Measurements from ENCODE around the gene CD226. TPM values are rescaled to one million over a fixed set of nuclear protein-coding genes. Genes with fewer than 3 reads are reported as not detected.
"Not testable (repeated sequence)": the region's sequence is repeated elsewhere in the genome, so short reads cannot be mapped to it uniquely, and the experiment has no call there.

The CD226 gene
- polyA plus RNA-seq, 6 donors from 2014 or later = 0.11 to 1.1 (median 0.75) TPM

DNA sequence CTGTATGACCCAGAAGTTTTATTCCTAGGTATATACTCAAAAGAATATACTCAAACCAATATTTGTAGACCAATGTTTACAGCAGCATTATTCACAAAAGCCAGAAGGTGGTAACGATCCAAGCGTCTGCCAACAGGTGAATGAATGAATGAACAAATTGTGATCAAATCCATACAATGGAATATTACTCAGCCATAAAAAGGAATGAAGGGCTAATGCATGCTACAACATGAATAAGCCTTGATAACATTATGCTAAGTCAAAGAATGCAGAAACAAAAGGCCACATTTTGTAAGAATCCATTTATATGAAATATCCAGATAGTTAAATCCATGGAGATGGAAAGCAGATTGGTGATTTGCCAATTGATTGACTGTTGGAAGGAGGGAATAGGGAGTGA lies 5.5 kb upstream of the CD226 start:
- no peaks in the 10 kb centered on the region for H3K4me1 Mint-ChIP-seq
- ATAC-seq (ENCODE audit: low read depth in 2 of 2) (no peak), DNase-seq (no peak)
- H3K36me3 Mint-ChIP-seq = no peaks in the 10 kb centered on the region
- no peaks in the 10 kb centered on the region for H3K27me3 Mint-ChIP-seq
- H3K4me3 Mint-ChIP-seq = no peak overlapping the region
- no peak overlapping the region for H3K27ac Mint-ChIP-seq
- H3K9me3 Mint-ChIP-seq = peaks cover 0 to 4% (median 0%) of the 10 kb centered on the region in 7 donors

DNA sequence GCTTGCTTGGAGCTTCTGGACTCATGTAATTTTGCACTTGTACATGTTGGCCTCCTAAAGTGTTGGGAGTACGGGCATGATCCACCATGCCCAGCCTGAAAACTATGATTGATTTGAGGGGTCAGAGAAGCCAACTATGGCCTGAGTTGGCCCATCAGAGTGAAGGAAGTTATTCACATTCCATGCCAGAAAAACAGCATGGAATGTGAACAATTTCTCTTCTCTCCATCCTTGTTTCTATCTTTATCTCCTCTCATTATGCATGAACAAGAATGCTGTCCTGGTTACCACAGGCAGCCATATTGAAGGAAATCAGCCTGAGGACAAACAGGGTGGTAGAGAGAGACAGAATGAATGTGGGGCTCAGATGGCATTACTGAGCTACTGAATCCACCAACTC lies 3.5 kb upstream of the CD226 start:
- ATAC-seq (ENCODE audit: low read depth in 2 of 2) (no peak), DNase-seq (no peak)
- H3K36me3 Mint-ChIP-seq = no peaks in the 10 kb centered on the region
- no peak overlapping the region for H3K27ac Mint-ChIP-seq
- H3K9me3 Mint-ChIP-seq = peaks cover 0 to 4% (median 0%) of the 10 kb centered on the region in 7 donors
- no peak overlapping the region for H3K4me3 Mint-ChIP-seq
- no peaks in the 10 kb centered on the region for H3K27me3 Mint-ChIP-seq
- H3K4me1 Mint-ChIP-seq = no peaks in the 10 kb centered on the region

DNA sequence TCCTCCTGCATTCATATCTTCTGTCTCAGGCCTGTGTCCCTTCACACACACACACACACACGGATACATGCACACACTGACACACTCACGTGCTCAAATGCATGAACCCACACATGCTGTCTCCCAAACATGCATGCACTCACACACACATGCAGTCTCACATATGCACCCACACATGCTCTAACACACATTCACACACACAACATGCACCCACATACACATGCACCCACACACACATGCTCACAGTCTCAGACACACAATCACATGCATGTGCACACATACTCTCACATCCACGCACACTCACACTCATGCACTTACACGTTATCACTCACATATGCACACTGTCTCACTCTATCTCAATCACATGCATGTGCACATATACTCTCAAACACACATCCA lies 1.9 kb upstream of the CD226 start:
- no peak for ATAC-seq (ENCODE audit: low read depth in 2 of 2)

DNA sequence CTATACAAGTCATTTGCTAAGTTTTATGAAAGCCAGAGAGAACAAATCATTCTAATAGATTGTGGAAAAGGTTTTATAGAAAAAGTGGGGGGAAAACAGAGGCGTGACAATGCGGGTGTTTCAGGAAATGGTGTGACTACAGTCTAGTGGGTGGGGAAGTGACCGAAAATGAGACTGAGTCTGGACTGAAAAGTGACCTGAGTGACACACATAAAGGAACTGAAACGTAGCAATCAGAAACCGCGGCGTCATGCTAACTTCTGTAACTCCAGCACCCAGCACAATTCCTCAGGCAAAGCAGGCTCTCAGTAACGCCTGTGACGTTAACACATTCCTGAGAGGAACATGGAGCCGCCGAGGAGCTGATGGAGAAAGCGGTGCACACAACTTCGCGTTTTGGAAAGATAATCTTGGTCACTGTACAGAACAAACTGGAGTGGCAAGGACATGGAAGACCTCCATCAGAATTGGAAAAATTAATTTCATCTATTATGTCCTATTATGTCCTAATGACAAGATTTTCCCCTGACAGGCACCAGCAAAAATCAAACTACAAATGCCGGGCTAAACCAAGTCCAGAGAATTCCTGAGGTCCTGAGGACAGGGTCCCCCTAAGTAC lies 1.4 kb upstream of the CD226 start:
- no peak for DNase-seq
- peaks cover 0 to 4% (median 0%) of the 10 kb centered on the region in 7 donors for H3K9me3 Mint-ChIP-seq
- no peaks in the 10 kb centered on the region for H3K27me3 Mint-ChIP-seq
- peak; percentile 37 to 45 for ATAC-seq (ENCODE audit: low read depth in 2 of 2)
- no peak overlapping the region for H3K27ac Mint-ChIP-seq
- H3K4me3 Mint-ChIP-seq = no peak overlapping the region
- H3K36me3 Mint-ChIP-seq = no peaks in the 10 kb centered on the region
- H3K4me1 Mint-ChIP-seq = no peaks in the 10 kb centered on the region

More for the DNA sequence above, 1.9 kb upstream of the CD226 start:
- Mint-ChIP-seq H3K4me1 (no peaks in the 10 kb centered on the region), H3K27me3 (no peaks in the 10 kb centered on the region), H3K27ac (no peak overlapping the region), H3K9me3 (peaks cover 0 to 4% (median 0%) of the 10 kb centered on the region in 7 donors), H3K36me3 (no peaks in the 10 kb centered on the region), H3K4me3 (no peak overlapping the region)
- no peak for DNase-seq

DNA sequence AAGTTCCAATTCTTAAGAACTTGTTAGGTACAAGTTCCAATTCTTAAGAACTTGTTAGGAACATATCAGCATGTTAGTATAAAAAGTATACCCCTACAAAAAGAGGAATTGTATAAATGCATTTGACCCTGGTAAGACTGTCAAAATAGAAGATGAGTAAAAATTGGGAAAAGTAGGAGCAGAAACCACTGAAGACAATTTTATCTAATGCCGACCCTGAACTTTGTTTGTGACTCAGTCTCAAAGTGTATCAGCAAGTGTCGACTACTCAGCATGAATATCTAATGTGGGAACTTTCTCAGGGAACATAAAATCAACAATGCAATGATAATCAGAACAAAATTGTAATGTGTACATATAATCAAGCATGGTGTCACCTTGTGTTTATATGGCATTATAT lies 583 bp upstream of the CD226 start:
- DNase-seq (no peak), ATAC-seq (ENCODE audit: low read depth in 2 of 2) (no peak)
- H3K4me1 Mint-ChIP-seq = no peaks in the 10 kb centered on the region
- H3K9me3 Mint-ChIP-seq = peaks cover 0 to 4% (median 0%) of the 10 kb centered on the region in 7 donors
- H3K27me3 Mint-ChIP-seq = no peaks in the 10 kb centered on the region
- H3K4me3 Mint-ChIP-seq = no peak overlapping the region
- H3K36me3 Mint-ChIP-seq = no peaks in the 10 kb centered on the region
- peak overlapping the region in 1 of 6 donors; percentile 45 for H3K27ac Mint-ChIP-seq

DNA sequence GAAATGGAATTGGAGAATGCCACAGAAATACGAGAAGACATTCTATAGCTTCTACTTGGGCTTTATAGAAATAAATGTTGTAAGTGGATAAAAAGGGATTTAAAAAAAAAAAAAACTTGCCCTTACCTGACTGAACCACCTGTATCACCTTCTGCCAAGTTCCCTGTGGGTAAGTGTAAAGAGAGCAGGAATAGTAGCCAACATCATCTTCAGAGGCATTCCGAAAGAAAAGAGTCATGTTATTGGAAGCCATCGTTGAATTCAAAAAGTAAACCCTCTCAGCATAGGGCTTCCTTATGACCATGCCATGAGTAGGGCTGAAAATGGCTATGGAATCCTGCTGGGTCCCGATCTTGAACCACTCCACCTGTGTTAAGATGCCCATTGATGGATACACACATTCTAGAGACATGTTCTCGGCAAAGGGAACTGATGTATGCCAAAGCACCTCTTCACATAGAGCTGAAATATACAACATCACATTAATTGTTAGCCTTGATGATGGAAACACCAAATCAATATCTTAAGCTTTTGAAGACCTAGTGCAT lies 991 bp downstream of the CD226 start:
- H3K4me1 Mint-ChIP-seq = no peaks in the 10 kb centered on the region
- H3K27me3 Mint-ChIP-seq = no peaks in the 10 kb centered on the region
- H3K27ac Mint-ChIP-seq = peak overlapping the region in 1 of 6 donors; percentile 10
- peaks cover 0 to 8% of the 10 kb centered on the region in 2 donors for H3K36me3 Mint-ChIP-seq
- peaks cover 2 to 13% (median 5%) of the 10 kb centered on the region in 7 donors for H3K9me3 Mint-ChIP-seq
- no peak overlapping the region for H3K4me3 Mint-ChIP-seq
- DNase-seq (no peak), ATAC-seq (ENCODE audit: low read depth in 2 of 2) (no peak)

DNA sequence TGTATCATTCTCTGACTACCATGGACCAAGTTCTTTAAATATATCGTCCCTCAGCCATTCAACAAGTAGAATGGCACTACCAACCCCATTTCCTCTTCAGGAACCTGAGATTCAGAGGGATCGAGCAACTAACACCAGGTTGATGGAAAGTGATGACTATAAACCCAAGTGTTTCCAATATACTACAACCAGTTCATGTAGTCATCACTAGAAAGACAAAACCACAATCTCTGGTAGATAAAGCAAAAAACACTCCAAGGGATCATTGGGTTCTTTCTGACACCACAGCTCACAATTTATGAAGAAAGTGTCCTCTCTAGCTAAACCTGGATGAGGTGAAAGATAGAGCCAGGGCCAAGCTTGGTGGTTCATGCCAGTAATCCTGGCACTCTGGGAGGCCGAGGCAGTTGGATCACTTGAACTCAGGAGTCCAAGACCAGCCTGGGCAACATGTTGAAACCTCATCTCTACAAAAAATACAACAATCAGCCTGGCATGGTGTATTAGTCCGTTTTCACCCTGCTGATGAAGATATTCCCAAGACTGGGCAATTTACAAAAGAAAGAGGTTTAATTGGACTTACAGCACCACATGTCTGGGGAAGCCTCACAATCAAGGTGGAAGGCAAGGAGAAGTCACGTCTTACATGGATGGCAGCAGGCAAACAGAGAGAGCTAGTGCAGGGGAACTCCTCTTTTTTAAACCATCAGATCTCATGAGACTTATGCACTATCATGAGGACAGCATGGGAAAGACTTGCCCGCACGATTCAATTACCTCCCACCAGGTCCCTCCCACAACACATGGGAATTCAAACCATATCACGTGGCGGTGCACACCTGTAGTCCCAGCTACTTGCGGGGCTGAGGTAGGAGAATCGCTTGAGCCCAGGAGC lies 2.2 kb downstream of the CD226 start:
- no peak overlapping the region for H3K4me3 Mint-ChIP-seq
- no peak for DNase-seq
- H3K27ac Mint-ChIP-seq = peak overlapping the region in 1 of 6 donors; percentile 12
- ATAC-seq (ENCODE audit: low read depth in 2 of 2) = no peak
- H3K27me3 Mint-ChIP-seq = no peaks in the 10 kb centered on the region
- H3K36me3 Mint-ChIP-seq = peaks cover 0 to 9% of the 10 kb centered on the region in 2 donors
- peaks cover 4 to 18% (median 9%) of the 10 kb centered on the region in 7 donors for H3K9me3 Mint-ChIP-seq
- H3K4me1 Mint-ChIP-seq = no peaks in the 10 kb centered on the region

DNA sequence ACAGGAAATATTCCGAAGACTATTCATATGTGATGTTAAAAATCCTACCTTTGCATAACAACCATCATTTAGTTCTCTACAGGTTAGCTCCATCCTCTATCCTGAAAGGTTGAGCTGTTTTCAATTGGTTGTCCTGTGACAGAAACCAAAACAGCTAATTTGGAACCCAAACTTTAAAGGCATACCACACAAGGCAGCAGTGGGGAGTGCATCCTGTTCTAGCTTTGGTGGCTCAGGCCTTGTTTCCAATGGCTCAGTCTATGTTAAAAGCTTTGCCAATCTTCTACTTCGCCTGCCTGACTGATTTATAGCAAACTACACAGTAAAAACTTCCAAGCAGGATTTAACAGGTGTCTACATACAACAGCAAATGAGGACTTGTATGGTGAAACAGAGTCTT lies 3.2 kb downstream of the CD226 start:
- ATAC-seq (ENCODE audit: low read depth in 2 of 2) = no peak

DNA sequence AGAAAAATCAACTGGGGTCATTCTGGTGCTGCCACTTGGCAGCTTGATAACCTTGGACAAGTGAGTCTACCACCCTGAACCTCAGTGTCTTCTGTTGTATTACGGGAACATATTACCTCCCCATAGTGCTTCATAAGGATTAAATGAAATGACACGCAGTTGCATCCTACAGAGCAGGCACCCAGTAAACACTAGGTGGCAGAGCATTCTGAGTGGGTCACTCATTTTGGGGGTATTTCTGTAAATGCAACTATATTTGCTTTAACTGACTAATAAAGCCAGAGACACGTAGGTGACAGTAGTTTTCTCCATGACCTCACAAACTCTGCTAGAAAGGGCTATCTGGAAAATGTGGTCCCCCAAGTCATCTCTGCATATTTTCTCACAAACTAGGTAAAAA lies 4.7 kb downstream of the CD226 start:
- H3K4me1 Mint-ChIP-seq = peaks cover 0 to 6% (median 0%) of the 10 kb centered on the region in 3 donors

More for the DNA sequence above, 3.2 kb downstream of the CD226 start:
- peaks cover 0 to 6% (median 0%) of the 10 kb centered on the region in 3 donors for H3K4me1 Mint-ChIP-seq
- no peak overlapping the region for H3K4me3 Mint-ChIP-seq
- peaks cover 4 to 18% (median 9%) of the 10 kb centered on the region in 7 donors for H3K9me3 Mint-ChIP-seq
- H3K27me3 Mint-ChIP-seq = no peaks in the 10 kb centered on the region
- H3K36me3 Mint-ChIP-seq = peaks cover 0 to 17% of the 10 kb centered on the region in 2 donors
- no peak overlapping the region for H3K27ac Mint-ChIP-seq
- DNase-seq = no peak

DNA sequence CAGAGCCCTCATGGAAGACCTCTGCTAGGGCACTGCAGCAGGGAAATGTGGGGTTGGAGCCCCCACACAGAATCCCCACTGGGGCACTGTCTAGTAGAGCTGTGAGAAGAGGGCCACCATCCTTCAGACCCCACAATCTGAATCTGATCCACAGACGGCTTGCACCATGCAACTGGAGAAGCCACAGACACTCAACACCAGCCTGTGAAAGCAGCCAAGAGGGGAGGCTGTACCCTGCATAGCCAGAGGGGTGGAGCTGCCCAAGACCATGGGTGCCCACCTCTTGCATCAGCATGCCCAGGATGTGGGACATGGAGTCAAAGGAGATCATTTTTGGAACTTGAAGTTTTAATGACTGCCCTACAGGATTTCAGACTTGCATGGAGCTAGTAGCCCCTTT lies 6.5 kb downstream of the CD226 start:
- ATAC-seq (ENCODE audit: low read depth in 2 of 2) = no peak
- Mint-ChIP-seq H3K4me3 (no peak overlapping the region), H3K27me3 (no peaks in the 10 kb centered on the region), H3K9me3 (peaks cover 4 to 18% (median 9%) of the 10 kb centered on the region in 7 donors), H3K4me1 (peaks cover 0 to 6% (median 0%) of the 10 kb centered on the region in 3 donors), H3K36me3 (peaks cover 0 to 17% of the 10 kb centered on the region in 2 donors), H3K27ac (no peak overlapping the region)
- DNase-seq = no peak

More for the DNA sequence above, 4.7 kb downstream of the CD226 start:
- no peak overlapping the region for H3K4me3 Mint-ChIP-seq
- DNase-seq (no peak), ATAC-seq (ENCODE audit: low read depth in 2 of 2) (no peak)
- H3K36me3 Mint-ChIP-seq = peaks cover 0 to 17% of the 10 kb centered on the region in 2 donors
- peaks cover 4 to 18% (median 9%) of the 10 kb centered on the region in 7 donors for H3K9me3 Mint-ChIP-seq
- no peaks in the 10 kb centered on the region for H3K27me3 Mint-ChIP-seq
- H3K27ac Mint-ChIP-seq = no peak overlapping the region

DNA sequence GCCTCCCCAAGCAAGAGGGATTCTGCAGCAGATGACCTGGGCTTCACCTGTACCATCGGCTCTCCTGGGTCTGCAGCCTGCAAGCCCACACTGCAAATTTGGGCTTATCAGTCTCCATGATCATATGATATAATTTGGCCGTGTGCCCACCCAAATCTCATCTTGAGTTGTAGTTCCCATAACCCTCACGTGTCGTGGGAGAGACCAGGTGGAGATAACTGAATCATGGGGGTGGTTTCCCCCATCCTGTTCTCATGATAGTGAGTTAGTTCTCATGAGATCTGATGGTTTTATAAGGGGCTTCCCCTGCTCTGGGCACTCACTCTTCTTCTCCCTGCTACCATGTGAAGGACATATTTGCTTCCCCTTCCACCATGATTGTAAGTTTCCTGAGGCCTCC lies 7.9 kb downstream of the CD226 start:
- H3K36me3 Mint-ChIP-seq = peaks cover 0 to 17% of the 10 kb centered on the region in 2 donors
- not testable (repeated sequence) for H3K4me3 Mint-ChIP-seq; H3K27me3 Mint-ChIP-seq; H3K4me1 Mint-ChIP-seq; ATAC-seq (ENCODE audit: low read depth in 2 of 2); DNase-seq; H3K27ac Mint-ChIP-seq
- H3K9me3 Mint-ChIP-seq = peaks cover 4 to 18% (median 9%) of the 10 kb centered on the region in 7 donors

DNA sequence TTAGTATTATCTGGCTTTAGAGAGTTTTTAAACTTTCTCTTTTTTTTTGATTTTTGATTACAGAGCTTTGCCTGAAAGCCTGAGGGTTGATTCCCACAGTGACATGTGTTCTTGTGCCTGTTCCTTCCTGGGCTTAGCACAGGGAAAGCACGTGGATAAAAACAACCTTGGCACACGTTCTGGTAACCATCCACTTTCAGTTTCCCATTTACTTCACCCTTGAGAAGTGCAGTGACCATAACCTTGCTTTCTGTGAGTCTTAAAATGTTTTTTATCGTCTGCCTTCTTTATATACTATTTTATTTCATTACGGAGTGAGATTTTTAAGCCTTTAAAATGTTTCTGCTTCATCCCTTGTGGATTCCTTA lies 11.5 kb downstream of the CD226 start:
- no peak for DNase-seq

DNA sequence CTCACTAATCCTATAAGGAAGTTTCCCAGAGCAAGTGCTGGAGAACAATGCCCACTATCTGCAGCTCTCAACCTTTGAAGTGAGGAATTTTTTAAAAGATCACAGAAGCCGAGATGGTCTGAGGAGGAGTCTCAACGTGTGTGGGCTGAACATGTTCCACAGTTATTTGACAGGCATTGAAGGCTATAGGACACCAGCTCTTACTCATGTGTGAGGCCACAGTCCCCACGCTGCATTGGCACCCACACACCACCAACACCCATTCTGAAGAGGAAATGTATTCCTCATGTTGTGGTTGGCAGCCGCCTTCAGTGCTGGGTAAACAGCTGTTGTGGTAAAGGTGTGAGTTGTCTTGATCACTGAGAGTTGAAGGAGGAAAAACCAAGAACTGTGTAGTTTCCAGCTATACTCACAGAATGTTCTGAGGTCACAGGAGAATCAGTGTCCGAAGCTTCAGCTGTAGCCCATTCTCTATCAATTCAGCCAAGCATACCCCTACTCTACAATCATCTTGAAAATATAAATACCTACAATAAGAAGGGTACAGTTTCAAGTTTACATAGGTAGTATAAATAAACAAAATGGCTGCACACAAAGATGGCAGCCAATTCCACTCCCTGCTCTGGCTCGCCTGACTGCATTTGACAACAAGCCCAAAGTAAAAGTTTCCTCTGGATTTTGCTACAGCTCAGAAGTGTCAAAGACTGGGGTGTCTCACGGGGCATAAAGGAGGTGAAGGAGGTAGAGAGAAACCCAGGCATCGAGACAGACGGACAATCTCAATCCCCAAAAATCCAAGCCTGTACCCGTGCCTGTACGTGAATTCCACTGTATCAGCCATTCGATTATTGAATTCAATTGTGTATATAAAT lies 12.1 kb downstream of the CD226 start:
- ATAC-seq (ENCODE audit: low read depth in 2 of 2) = peak; percentile 28 to 63
- no peak for DNase-seq
- Mint-ChIP-seq H3K4me3 (no peak overlapping the region), H3K27me3 (no peaks in the 10 kb centered on the region), H3K36me3 (peaks cover 0 to 9% of the 10 kb centered on the region in 2 donors), H3K27ac (no peak overlapping the region), H3K4me1 (peaks cover 0 to 6% (median 0%) of the 10 kb centered on the region in 3 donors), H3K9me3 (peaks cover 0 to 6% (median 0%) of the 10 kb centered on the region in 7 donors)

More for the DNA sequence above, 11.5 kb downstream of the CD226 start:
- H3K36me3 Mint-ChIP-seq = peaks cover 0 to 9% of the 10 kb centered on the region in 2 donors
- H3K4me3 Mint-ChIP-seq = peak overlapping the region in 2 of 8 donors; percentile 20 to 30
- no peak for ATAC-seq (ENCODE audit: low read depth in 2 of 2)
- peaks cover 0 to 6% (median 0%) of the 10 kb centered on the region in 7 donors for H3K9me3 Mint-ChIP-seq
- no peaks in the 10 kb centered on the region for H3K27me3 Mint-ChIP-seq
- H3K27ac Mint-ChIP-seq = no peak overlapping the region
- peaks cover 0 to 6% (median 0%) of the 10 kb centered on the region in 3 donors for H3K4me1 Mint-ChIP-seq

Measured in naive B cell (primary cell).